GM12878 (cell line): ENCODE results near the gene SLC6A17. TPM values are rescaled to one million over a fixed set of nuclear protein-coding genes. Genes with fewer than 3 reads are reported as not detected.

Experiments
- ATF3 ChIP-seq: IDR thresholded peaks from 2 replicates; pipeline ENCODE4 v1.6.1; 2011; ENCODE audit warnings: low read depth, mild to moderate bottlenecking, low read length, moderate library complexity, borderline replicate concordance; ENCODE audit errors: extremely low read depth
- CBX3 ChIP-seq: fragments of 200-600 bp; sonication (generic); IDR thresholded peaks from 2 replicates; pipeline ENCODE4 v1.6.1; 2016; ENCODE audit warnings: low read depth, borderline replicate concordance
- E2F8 ChIP-seq: fragments of 450-650 bp; IDR thresholded peaks from 2 replicates; pipeline ENCODE4 v1.6.1; 2018; ENCODE audit warnings: mild to moderate bottlenecking, low read depth, moderate library complexity; ENCODE audit not compliant: partially characterized antibody
- FOXK2 ChIP-seq: fragments of 450-650 bp; IDR thresholded peaks from 2 replicates; pipeline ENCODE4 v1.6.1; 2017; ENCODE audit warnings: mild to moderate bottlenecking, moderate library complexity
- HSF1 ChIP-seq: fragments of 150-350 bp; IDR thresholded peaks from 2 replicates; pipeline ENCODE4 v1.6.1; 2014; ENCODE audit warnings: mild to moderate bottlenecking, low read depth, low read length
- IRF3 ChIP-seq: fragments of 450-650 bp; IDR thresholded peaks from 2 replicates; pipeline ENCODE4 v1.6.1; 2014; ENCODE audit warnings: mild to moderate bottlenecking
- JUND ChIP-seq: IDR thresholded peaks from 2 replicates; pipeline ENCODE4 v1.6.1; 2012; ENCODE audit warnings: low read depth, mild to moderate bottlenecking, low read length, improper control_type of control experiment, moderate library complexity
- LARP7 ChIP-seq: fragments of 450-650 bp; IDR thresholded peaks from 2 replicates; pipeline ENCODE4 v1.6.1; 2017; ENCODE audit warnings: mild to moderate bottlenecking
- MAX ChIP-seq: IDR thresholded peaks from 2 replicates; pipeline ENCODE4 v1.6.1; 2012; ENCODE audit warnings: low read depth, low read length, improper control_type of control experiment
- MYC ChIP-seq: IDR thresholded peaks from 2 replicates; pipeline ENCODE4 v1.6.1; 2011; ENCODE audit warnings: mild to moderate bottlenecking, low read length, moderate library complexity, inconsistent platforms; ENCODE audit not compliant: insufficient read depth, insufficient replicate concordance, insufficient read length, severe bottlenecking
- NFYA ChIP-seq: IDR thresholded peaks from 2 replicates; pipeline ENCODE4 v1.6.1; 2011; ENCODE audit warnings: low read depth, mild to moderate bottlenecking, low read length, improper control_type of control experiment, borderline replicate concordance
- NKRF ChIP-seq: fragments of 450-650 bp; conservative IDR thresholded peaks from 2 replicates; pipeline ENCODE4 v1.6.1; 2017; ENCODE audit warnings: mild to moderate bottlenecking, moderate library complexity
- NR2F1 ChIP-seq: fragments of 450-650 bp; conservative IDR thresholded peaks from 2 replicates; pipeline ENCODE4 v1.6.1; 2017; ENCODE audit warnings: mild to moderate bottlenecking
- NRF1 ChIP-seq: conservative IDR thresholded peaks from 2 replicates; pipeline ENCODE4 v1.6.1; 2011; ENCODE audit warnings: mild to moderate bottlenecking, low read depth, low read length, improper control_type of control experiment
- PBX3 ChIP-seq: IDR thresholded peaks from 2 replicates; pipeline ENCODE4 v1.6.1; 2011; ENCODE audit warnings: mild to moderate bottlenecking, low read depth, low read length, moderate library complexity; ENCODE audit not compliant: insufficient replicate concordance
- POLR2A ChIP-seq: IDR thresholded peaks from 2 replicates; pipeline ENCODE4 v1.6.1; 2011; ENCODE audit warnings: low read depth, mild to moderate bottlenecking, low read length
- RCOR1 ChIP-seq: conservative IDR thresholded peaks from 2 replicates; pipeline ENCODE4 v1.6.1; 2012; ENCODE audit warnings: low read depth, low read length, improper control_type of control experiment
- SREBF2 ChIP-seq: IDR thresholded peaks from 2 replicates; pipeline ENCODE4 v1.6.1; 2012; ENCODE audit warnings: mild to moderate bottlenecking, low read length
- TARDBP ChIP-seq: IDR thresholded peaks from 2 replicates; pipeline ENCODE4 v1.6.1; 2016; ENCODE audit warnings: borderline replicate concordance
- YY1 ChIP-seq: IDR thresholded peaks from 2 replicates; pipeline ENCODE4 v1.6.1; 2011; ENCODE audit warnings: low read depth, mild to moderate bottlenecking, low read length
- ZBED1 ChIP-seq: IDR thresholded peaks from 2 replicates; pipeline ENCODE4 v1.6.1; 2016; ENCODE audit warnings: borderline replicate concordance
- polyA plus RNA-seq, 11 experiments: library from polyadenylated mRNA; depleted of rRNA in 4 of 11; unstranded in 6 of 11; stranded (reverse) in 5 of 11; fragments of >200 nt; fragmentation: Nextera tagmentation in 4 of 11; fragmentation: Illumina TruSeq in 1 of 11; extraction: Ambion mirVana in 4 of 11; extraction: Trizol in 1 of 11; gene quantifications; 1 replicate in 1 of 11; 2 replicates in 10 of 11; pipeline versions ENCODE4 v1.2.1 to v1.2.3, GENCODE V29; 2011 to 2016; ENCODE audit warnings: inconsistent platforms in 2 of 11, missing spikeins in 2 of 11, low read depth in 1 of 11
- total RNA-seq, 4 experiments: library from RNA; depleted of rRNA in 3 of 4; stranded (reverse); fragments of >200 nt in 3 of 4; fragmentation: Illumina TruSeq in 1 of 4; extraction: Trizol in 1 of 4; gene quantifications; 2 replicates each; pipeline versions ENCODE4 v1.2.1 to v1.2.3, GENCODE V29; 2013 to 2021

SLC6A17 gene
- total and polyA plus RNA-seq, 10 of the 15 experiments (the other 5 are each of a cell fraction or from before 2014, with no cell fraction given): not detected

- no peak for TF ChIP-seq ZBED1
- TF ChIP-seq YY1: no peak
- TF ChIP-seq ATF3: no peak
- TF ChIP-seq MAX: no peak
- no peak for TF ChIP-seq HSF1
- TF ChIP-seq LARP7: 0 out of 2 replicates have a peak, but pooled peaks have one; percentile 51
- TF ChIP-seq SREBF2: no peak
- no peak for TF ChIP-seq NFYA
- TF ChIP-seq RCOR1: no peak
- TF ChIP-seq NRF1: no peak
- TF ChIP-seq POLR2A: no peak
- no peak for TF ChIP-seq TARDBP
- no peak for TF ChIP-seq MYC
- TF ChIP-seq CBX3: no peak
- no peak for TF ChIP-seq E2F8
- TF ChIP-seq FOXK2: no peak
- TF ChIP-seq IRF3: no peak
- no peak for TF ChIP-seq JUND
- TF ChIP-seq NKRF: peak; percentile 58; the same call in 1 of the 2 replicates
- no peak for TF ChIP-seq PBX3
- TF ChIP-seq NR2F1: peak; percentile 97
These were observed 59.7 kb downstream of the SLC6A17 start, which contains the start of gene KCNC4 (continued) for GRCh38 chr1:110209715-110210603.
